CD4-positive, alpha-beta T cell treated with Interleukin-4 for 4 hours (primary cell): Measurements from ENCODE around the gene ABTB1.
"Not testable (repeated sequence)": the region's sequence is repeated elsewhere in the genome, so short reads cannot be mapped to it uniquely, and the experiment has no call there.

Experiments used
- DNase-seq: peaks from one replicate; pipeline ENCODE4 v3.0.0-alpha.2; 2020

The ABTB1 gene

GRCh38 chr3:127688416-127689265 is 15.9 kb downstream of the ABTB1 start:
- no peak for DNase-seq

- DNase-seq = no peak
These were observed 16.6 kb downstream of the ABTB1 start for GRCh38 chr3:127689266-127689860.

GRCh38 chr3:127690106-127690505 is 17.4 kb downstream of the ABTB1 start:
- no peak for DNase-seq

GRCh38 chr3:127690823-127691452 is 18.2 kb downstream of the ABTB1 start:
- no peak for DNase-seq

- no peak for DNase-seq
These were observed 18.7 kb downstream of the ABTB1 start for GRCh38 chr3:127691489-127691888.

- no peak for DNase-seq
These were observed 19.2 kb downstream of the ABTB1 start for GRCh38 chr3:127691974-127692373.

- DNase-seq = no peak
These were observed 20.0 kb downstream of the ABTB1 start for GRCh38 chr3:127692501-127693335.

GRCh38 chr3:127693336-127693843 is 20.6 kb downstream of the ABTB1 start:
- no peak for DNase-seq

GRCh38 chr3:127694467-127695215 is 21.9 kb downstream of the ABTB1 start:
- DNase-seq = peak; percentile 41

- DNase-seq = peak; percentile 46
These were observed 24.9 kb downstream of the ABTB1 start for GRCh38 chr3:127697551-127698240.

- DNase-seq = no peak
These were observed 25.5 kb downstream of the ABTB1 start for GRCh38 chr3:127698286-127698685.

- DNase-seq = no peak
These were observed 26.1 kb downstream of the ABTB1 start for GRCh38 chr3:127698691-127699415.

GRCh38 chr3:127699416-127700300 is 26.9 kb downstream of the ABTB1 start:
- no peak for DNase-seq

- no peak for DNase-seq
These were observed 27.7 kb downstream of the ABTB1 start for GRCh38 chr3:127700406-127700805.

GRCh38 chr3:127701280-127701911 is 28.6 kb downstream of the ABTB1 start:
- DNase-seq = no peak

GRCh38 chr3:127702151-127702578 is 29.4 kb downstream of the ABTB1 start:
- DNase-seq = no peak

- DNase-seq = not testable (repeated sequence)
These were observed 32.1 kb downstream of the ABTB1 start for GRCh38 chr3:127704840-127705239.

- DNase-seq = no peak
These were observed 33.6 kb downstream of the ABTB1 start for GRCh38 chr3:127706312-127706711.

- no peak for DNase-seq
These were observed 34.1 kb downstream of the ABTB1 start for GRCh38 chr3:127706785-127707351.
